ENCODE measurements around the gene LDHAL6B.

LDHAL6B gene

DNA sequence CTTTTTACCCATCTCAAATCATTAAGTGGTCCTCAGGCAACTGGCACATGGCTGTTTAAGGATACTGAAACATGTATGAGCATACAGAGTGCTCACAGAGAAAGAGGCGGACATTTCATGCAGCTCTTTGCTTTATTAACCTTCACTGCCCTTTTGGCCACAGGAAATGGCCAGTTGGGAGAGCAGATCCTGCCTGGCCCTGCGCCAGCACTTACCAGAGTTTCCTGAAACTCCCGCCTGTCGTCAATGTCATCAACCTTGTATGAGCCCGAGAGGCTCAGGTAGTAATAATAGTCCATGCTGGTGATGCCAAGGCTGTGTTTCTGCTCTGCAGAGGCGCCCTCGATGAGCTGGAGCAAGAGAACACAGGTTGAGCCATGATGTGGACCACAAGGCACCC is 17.8 kb downstream of the LDHAL6B start:
- TF ChIP-seq POU2F2 (IDR thresholded peaks at IDR 0.05; ENCODE audit: low read depth, low read length) = no peak
- TF ChIP-seq SPI1 (IDR thresholded peaks at IDR 0.05; ENCODE audit: low read depth, low read length) = no peak
- no peak; the same call in 1 of the 2 replicates for TF ChIP-seq POLR2A (IDR thresholded peaks at IDR 0.05; ENCODE audit: low read depth, low read length)
- no peak for TF ChIP-seq PAX5 (IDR thresholded peaks at IDR 0.05; ENCODE audit: insufficient read depth, low read length, severe bottlenecking)
- no peak for TF ChIP-seq TAF1 (IDR thresholded peaks at IDR 0.05; ENCODE audit: low read depth, low read length)
- TF ChIP-seq POLR2AphosphoS5 (IDR thresholded peaks at IDR 0.05; ENCODE audit: low read depth, low read length) = no peak; the same call in 1 of the 2 replicates
- DNase-seq (ENCODE audit: insufficient read length, low spot score) (no peak), FAIRE-seq (no peak)

DNA sequence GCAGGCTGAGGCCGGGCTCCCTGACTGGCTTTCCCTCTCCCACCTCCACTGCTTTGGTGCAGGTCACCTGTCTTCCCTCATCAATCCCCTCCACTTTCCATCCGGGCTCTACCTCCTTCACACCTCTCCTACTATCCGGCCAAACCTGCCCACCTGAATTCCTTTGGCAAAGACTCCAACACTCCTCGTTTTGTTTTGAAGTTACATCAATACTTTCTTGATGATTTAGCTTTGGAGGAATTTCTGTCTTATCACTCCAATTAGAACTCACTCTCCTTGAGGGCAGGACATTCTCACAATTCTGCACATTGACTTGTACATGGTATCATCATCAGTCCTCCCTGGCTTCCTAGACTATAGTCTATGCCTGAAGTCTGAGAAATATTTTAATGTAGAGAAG is 20.4 kb downstream of the LDHAL6B start:
- FAIRE-seq (peak; percentile 9), DNase-seq (ENCODE audit: insufficient read length, low spot score) (no peak)
- no peak for TF ChIP-seq TAF1 (IDR thresholded peaks at IDR 0.05; ENCODE audit: low read depth, low read length)
- no peak for TF ChIP-seq POU2F2 (IDR thresholded peaks at IDR 0.05; ENCODE audit: low read depth, low read length)
- TF ChIP-seq POLR2A (IDR thresholded peaks at IDR 0.05; ENCODE audit: low read depth, low read length) = no peak
- TF ChIP-seq POLR2AphosphoS5 (IDR thresholded peaks at IDR 0.05; ENCODE audit: low read depth, low read length) = no peak
- no peak for TF ChIP-seq PAX5 (IDR thresholded peaks at IDR 0.05; ENCODE audit: insufficient read depth, low read length, severe bottlenecking)
- TF ChIP-seq SPI1 (IDR thresholded peaks at IDR 0.05; ENCODE audit: low read depth, low read length) = no peak

DNA sequence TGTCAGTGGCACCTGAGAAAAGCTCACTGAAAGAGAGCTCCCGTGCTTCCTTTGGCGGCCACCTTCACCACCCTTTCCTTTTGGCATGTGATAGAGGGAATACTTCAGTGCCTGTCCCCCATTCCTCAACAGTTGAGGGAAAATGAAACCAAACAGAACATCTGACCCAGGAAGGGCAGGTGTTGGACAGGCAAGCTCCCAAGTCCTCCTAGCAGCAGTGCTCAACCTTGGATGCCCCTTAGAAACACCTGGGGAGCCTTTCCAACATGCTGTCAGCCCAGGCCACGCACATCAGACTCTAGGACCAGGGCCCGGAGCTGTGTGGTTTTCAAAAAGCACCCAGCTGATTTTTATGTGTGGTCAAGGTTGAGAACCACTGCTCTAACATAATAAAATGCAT is 22.4 kb downstream of the LDHAL6B start:
- TF ChIP-seq POU2F2 (IDR thresholded peaks at IDR 0.05; ENCODE audit: low read depth, low read length) (no peak), TAF1 (IDR thresholded peaks at IDR 0.05; ENCODE audit: low read depth, low read length) (no peak), POLR2A (IDR thresholded peaks at IDR 0.05; ENCODE audit: low read depth, low read length) (no peak), SPI1 (IDR thresholded peaks at IDR 0.05; ENCODE audit: low read depth, low read length) (no peak), POLR2AphosphoS5 (IDR thresholded peaks at IDR 0.05; ENCODE audit: low read depth, low read length) (no peak), PAX5 (IDR thresholded peaks at IDR 0.05; ENCODE audit: insufficient read depth, low read length, severe bottlenecking) (no peak)
- DNase-seq (ENCODE audit: insufficient read length, low spot score) = no peak
- FAIRE-seq = no peak

DNA sequence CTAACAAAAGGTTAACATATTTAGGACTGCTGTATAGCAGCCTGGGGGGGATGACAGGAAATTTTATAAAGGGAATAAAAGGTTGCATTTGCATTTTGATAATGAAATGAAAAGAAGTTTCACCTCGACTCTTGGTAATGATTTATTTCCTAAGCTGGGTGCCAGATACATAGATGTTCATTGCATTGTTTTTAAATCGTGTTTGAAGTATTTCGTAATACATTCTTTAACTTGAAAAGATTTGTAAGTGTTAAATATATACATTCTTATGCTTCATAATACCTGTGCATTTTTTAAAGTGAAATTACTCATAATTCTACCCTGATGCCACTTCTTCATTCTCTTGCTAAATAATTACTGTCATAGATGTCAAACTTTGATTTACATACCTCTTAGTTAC is 22.8 kb downstream of the LDHAL6B start:
- TF ChIP-seq SPI1 (IDR thresholded peaks at IDR 0.05; ENCODE audit: low read depth, low read length) = no peak
- TF ChIP-seq POLR2A (IDR thresholded peaks at IDR 0.05; ENCODE audit: low read depth, low read length) = no peak
- no peak for TF ChIP-seq PAX5 (IDR thresholded peaks at IDR 0.05; ENCODE audit: insufficient read depth, low read length, severe bottlenecking)
- no peak for TF ChIP-seq TAF1 (IDR thresholded peaks at IDR 0.05; ENCODE audit: low read depth, low read length)
- TF ChIP-seq POU2F2 (IDR thresholded peaks at IDR 0.05; ENCODE audit: low read depth, low read length) = no peak
- TF ChIP-seq POLR2AphosphoS5 (IDR thresholded peaks at IDR 0.05; ENCODE audit: low read depth, low read length) = no peak
- no peak for DNase-seq (ENCODE audit: insufficient read length, low spot score)
- FAIRE-seq = no peak

DNA sequence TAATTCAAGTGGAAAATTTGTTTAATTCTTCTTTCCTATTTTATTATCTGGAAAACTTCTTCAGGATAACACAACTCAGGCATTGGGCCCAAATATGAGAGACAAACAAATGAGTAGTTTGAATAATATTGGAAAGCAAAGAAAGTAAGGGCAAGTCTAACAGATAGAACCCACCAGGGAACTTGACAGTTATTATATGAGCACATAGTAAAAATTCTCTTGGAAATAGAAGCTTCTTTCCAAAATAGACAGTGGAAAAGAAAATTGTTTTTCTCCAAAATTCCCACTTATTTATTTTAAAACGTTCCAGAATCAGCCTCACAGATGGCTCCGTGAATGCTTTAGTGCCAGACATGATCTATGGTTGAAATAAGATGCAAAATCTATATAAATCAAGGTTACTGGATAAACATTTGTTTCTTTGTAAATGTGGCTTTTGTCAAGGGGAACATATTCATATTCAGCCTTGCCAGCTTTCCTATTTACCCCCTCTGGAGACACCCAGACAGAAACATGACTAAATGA is 23.9 kb downstream of the LDHAL6B start:
- FAIRE-seq = no peak
- no peak for DNase-seq (ENCODE audit: insufficient read length, low spot score)
- no peak for TF ChIP-seq POLR2A (IDR thresholded peaks at IDR 0.05; ENCODE audit: low read depth, low read length)

DNA sequence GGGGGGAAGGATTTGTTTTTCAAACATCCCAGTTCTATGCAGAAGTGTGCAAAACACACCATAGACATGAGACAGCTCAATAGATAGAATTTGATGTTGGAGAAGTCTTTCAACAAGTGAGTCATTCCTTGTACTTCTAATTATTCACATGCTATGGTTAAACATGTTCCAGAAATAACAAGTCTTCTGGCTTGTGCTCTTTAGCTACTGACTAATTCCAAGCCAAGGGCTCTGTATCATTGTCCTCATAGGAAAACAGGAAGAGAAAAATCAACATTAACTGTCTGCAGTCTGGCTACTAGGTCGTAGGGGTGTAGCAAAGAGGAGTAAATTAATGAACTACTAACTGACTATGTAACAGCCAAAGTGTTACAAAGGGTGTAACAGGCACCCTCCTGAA is 25.8 kb downstream of the LDHAL6B start:
- DNase-seq (ENCODE audit: insufficient read length, low spot score) (no peak), FAIRE-seq (no peak)
- TF ChIP-seq POLR2AphosphoS5 (IDR thresholded peaks at IDR 0.05; ENCODE audit: low read depth, low read length) = no peak
- TF ChIP-seq PAX5 (IDR thresholded peaks at IDR 0.05; ENCODE audit: insufficient read depth, low read length, severe bottlenecking) = no peak
- no peak for TF ChIP-seq SPI1 (IDR thresholded peaks at IDR 0.05; ENCODE audit: low read depth, low read length)
- no peak for TF ChIP-seq TAF1 (IDR thresholded peaks at IDR 0.05; ENCODE audit: low read depth, low read length)
- no peak for TF ChIP-seq POU2F2 (IDR thresholded peaks at IDR 0.05; ENCODE audit: low read depth, low read length)
- no peak for TF ChIP-seq POLR2A (IDR thresholded peaks at IDR 0.05; ENCODE audit: low read depth, low read length)

DNA sequence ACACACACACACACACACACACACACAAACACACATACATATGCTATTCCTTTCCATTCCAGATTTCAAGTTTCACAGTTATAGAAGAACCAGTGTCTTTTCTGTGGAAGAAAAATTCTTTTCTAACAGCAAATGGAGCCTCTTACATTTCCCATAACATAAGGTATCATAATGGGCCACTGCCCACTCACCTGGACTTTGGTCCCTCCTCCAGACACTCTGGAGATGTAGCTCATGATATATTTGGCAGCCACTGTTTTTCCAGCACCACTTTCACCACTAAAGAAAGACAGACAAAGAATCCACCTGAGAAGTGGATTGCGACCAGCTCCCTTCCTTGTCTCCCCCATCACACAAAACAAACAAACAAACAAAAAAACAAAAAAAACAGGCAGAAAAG is 29.8 kb downstream of the LDHAL6B start:
- DNase-seq (ENCODE audit: insufficient read length, low spot score) (no peak), FAIRE-seq (no peak)
- TF ChIP-seq POLR2AphosphoS5 (IDR thresholded peaks at IDR 0.05; ENCODE audit: low read depth, low read length) = no peak
- TF ChIP-seq TAF1 (IDR thresholded peaks at IDR 0.05; ENCODE audit: low read depth, low read length) = no peak
- no peak for TF ChIP-seq POLR2A (IDR thresholded peaks at IDR 0.05; ENCODE audit: low read depth, low read length)
- no peak for TF ChIP-seq PAX5 (IDR thresholded peaks at IDR 0.05; ENCODE audit: insufficient read depth, low read length, severe bottlenecking)
- no peak for TF ChIP-seq SPI1 (IDR thresholded peaks at IDR 0.05; ENCODE audit: low read depth, low read length)

DNA sequence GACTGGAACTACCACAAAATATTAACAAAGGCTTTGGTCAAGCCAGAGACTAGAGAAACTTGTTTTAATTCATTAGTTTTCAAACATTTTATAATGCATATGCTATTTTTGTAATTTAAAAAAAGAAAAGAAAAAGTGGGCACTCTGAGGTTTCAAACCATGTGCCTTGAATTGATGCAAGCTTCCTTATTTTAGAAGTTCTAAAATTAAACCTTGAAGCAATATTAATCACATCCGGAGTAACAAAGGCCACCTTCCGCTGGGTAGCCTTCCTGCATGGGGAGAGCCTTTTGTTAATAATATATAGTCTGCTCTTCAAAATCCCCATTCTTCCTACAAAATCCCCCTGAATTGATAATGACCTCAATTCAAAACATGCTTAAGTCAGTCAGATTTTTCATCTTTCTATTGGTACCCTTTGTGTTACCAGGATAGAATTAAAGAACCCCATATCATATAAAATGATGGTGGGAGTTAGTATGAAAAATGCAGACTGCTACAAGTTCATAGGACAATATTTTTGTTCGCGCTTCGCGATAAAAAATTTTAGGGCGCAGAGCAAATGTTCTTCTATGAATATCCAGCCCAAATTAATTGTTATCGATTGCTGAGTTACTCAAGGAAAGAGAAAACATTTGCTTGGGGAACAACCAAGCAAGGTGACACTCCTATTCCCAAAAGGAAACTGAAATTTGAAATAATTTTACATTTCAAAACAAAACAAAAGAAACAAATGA is 30.6 kb downstream of the LDHAL6B start:
- no peak for TF ChIP-seq POU2F2 (IDR thresholded peaks at IDR 0.05; ENCODE audit: low read depth, low read length)
- TF ChIP-seq POLR2A (IDR thresholded peaks at IDR 0.05; ENCODE audit: low read depth, low read length) = no peak
- TF ChIP-seq PAX5 (IDR thresholded peaks at IDR 0.05; ENCODE audit: insufficient read depth, low read length, severe bottlenecking) = no peak
- TF ChIP-seq POLR2AphosphoS5 (IDR thresholded peaks at IDR 0.05; ENCODE audit: low read depth, low read length) = no peak
- no peak for TF ChIP-seq SPI1 (IDR thresholded peaks at IDR 0.05; ENCODE audit: low read depth, low read length)
- TF ChIP-seq TAF1 (IDR thresholded peaks at IDR 0.05; ENCODE audit: low read depth, low read length) = no peak
- DNase-seq (ENCODE audit: insufficient read length, low spot score) = no peak
- FAIRE-seq = peak; percentile 9

DNA sequence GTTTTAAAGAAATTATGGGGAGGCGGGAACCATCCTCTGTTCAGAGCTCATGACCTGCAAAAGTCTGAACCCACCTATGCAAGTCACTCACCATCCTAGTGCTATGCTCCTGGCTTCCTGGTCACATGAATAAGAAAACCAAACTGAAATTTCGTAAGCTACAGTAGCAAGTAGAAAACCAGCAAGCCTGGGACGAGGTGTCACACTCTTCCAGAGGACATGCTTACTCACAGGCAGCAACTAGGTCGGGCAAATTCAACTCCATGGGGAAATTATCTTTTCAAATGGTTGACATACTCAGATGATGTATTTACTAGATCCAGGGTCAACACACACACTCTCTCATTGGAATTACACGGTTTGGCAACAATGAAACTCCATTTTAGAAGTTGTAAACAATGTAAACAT is 31.3 kb downstream of the LDHAL6B start:
- TF ChIP-seq SPI1 (IDR thresholded peaks at IDR 0.05; ENCODE audit: low read depth, low read length) (no peak), TAF1 (IDR thresholded peaks at IDR 0.05; ENCODE audit: low read depth, low read length) (no peak), POLR2A (IDR thresholded peaks at IDR 0.05; ENCODE audit: low read depth, low read length) (0 out of 2 replicates have a peak, but pooled peaks have one; percentile 35), PAX5 (IDR thresholded peaks at IDR 0.05; ENCODE audit: insufficient read depth, low read length, severe bottlenecking) (no peak)
- no peak for DNase-seq (ENCODE audit: insufficient read length, low spot score)

DNA sequence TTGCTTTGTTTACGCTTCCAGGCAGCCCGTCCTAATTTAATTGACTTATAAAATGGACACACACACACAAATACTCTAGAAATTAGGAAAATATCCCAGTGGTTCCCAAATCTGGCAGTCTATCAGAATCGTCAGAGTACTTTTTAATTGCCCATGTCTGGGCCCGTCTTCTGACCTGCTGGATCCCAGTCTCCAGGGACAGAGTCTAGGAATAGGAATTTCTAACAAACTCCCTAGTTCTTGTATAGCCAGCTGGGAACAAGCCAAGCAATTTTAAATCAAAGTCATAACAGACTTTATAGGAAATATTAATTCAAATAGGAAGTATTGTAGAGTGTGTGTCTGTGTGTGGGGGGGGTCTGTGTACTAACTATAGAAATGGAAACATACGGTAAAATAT is 33.4 kb downstream of the LDHAL6B start:
- FAIRE-seq = no peak
- DNase-seq (ENCODE audit: insufficient read length, low spot score) = no peak
- TF ChIP-seq SPI1 (IDR thresholded peaks at IDR 0.05; ENCODE audit: low read depth, low read length) (no peak), POLR2AphosphoS5 (IDR thresholded peaks at IDR 0.05; ENCODE audit: low read depth, low read length) (no peak), POU2F2 (IDR thresholded peaks at IDR 0.05; ENCODE audit: low read depth, low read length) (no peak), POLR2A (IDR thresholded peaks at IDR 0.05; ENCODE audit: low read depth, low read length) (no peak), TAF1 (IDR thresholded peaks at IDR 0.05; ENCODE audit: low read depth, low read length) (no peak), PAX5 (IDR thresholded peaks at IDR 0.05; ENCODE audit: insufficient read depth, low read length, severe bottlenecking) (no peak)

More for the DNA sequence above, 31.3 kb downstream of the LDHAL6B start:
- peak; percentile 69 for FAIRE-seq
